ENCODE results near the gene HABP2. TPM values are rescaled to one million over a fixed set of nuclear protein-coding genes. Genes with fewer than 3 reads are reported as not detected.

HABP2 gene
- total RNA-seq, 1 donor from 2014 or later, result not detected

DNA sequence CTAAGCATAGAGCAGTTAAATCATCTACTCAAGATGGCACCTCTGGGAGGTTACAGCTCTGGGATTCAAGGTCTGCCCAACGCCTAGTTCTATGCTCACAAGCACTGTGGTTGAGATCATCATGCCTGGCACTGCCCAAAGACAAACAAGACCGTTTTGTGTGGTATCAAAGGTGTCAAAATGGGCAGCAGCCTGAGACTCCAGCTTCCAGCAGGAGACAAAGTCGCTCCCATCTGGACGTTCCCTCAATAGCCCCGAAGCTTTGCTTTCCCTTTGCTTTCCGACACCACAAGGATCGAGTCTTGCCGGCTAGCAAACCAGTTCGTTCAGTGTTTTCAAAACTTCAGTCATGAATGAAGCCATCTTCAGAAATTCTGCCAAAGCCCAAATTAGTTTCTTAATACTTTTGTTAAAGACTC, 5.1 kb downstream of the HABP2 start:
- Mint-ChIP-seq H3K27ac (ENCODE audit: unreplicated experiment) (no peak overlapping the region), H3K4me1 (ENCODE audit: low read depth) (peaks cover 2% of the 10 kb centered on the region), H3K4me3 (ENCODE audit: unreplicated experiment) (no peak overlapping the region), H3K36me3 (ENCODE audit: low read depth) (no peaks in the 10 kb centered on the region), H3K9me3 (ENCODE audit: low read depth) (no peaks in the 10 kb centered on the region), H3K27me3 (ENCODE audit: low read depth) (peaks cover 26% of the 10 kb centered on the region)
- no peak for TF ChIP-seq CTCF (IDR thresholded peaks at IDR 0.05)
- DNase-seq (ENCODE audit: low spot score), result no peak

DNA sequence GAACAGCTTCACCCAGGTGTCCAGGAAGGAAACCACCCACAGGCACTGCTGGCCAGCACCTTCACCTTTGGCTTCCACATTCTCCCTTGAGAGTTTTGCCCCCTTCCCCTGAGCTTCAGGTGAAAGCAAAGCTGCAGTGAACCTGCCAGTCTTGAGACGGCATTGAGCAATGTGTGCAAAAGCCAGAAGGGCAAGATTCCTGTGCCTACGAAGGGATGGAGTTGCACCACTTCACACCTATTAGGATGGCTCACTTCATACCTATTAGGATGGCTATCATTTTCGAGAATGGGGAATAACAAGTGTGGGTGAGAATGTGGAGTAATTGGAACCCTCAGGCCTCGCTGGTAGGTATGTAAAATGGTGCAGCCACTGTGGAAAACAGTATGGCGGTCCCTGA, 7.2 kb downstream of the HABP2 start:
- Mint-ChIP-seq H3K4me3 (ENCODE audit: unreplicated experiment) (no peak overlapping the region), H3K27ac (ENCODE audit: unreplicated experiment) (no peak overlapping the region), H3K27me3 (ENCODE audit: low read depth) (peaks cover 25% of the 10 kb centered on the region), H3K36me3 (ENCODE audit: low read depth) (no peaks in the 10 kb centered on the region), H3K4me1 (ENCODE audit: low read depth) (peaks cover 6% of the 10 kb centered on the region), H3K9me3 (ENCODE audit: low read depth) (no peaks in the 10 kb centered on the region)
- no peak for DNase-seq (ENCODE audit: low spot score)
- no peak for TF ChIP-seq CTCF (IDR thresholded peaks at IDR 0.05)

GRCh38 chr10:113561214-113561613, 8.4 kb downstream of the HABP2 start:
- no peaks in the 10 kb centered on the region for H3K36me3 Mint-ChIP-seq (ENCODE audit: low read depth)
- TF ChIP-seq CTCF (IDR thresholded peaks at IDR 0.05), result no peak
- H3K27me3 Mint-ChIP-seq (ENCODE audit: low read depth), result peaks cover 25% of the 10 kb centered on the region
- H3K4me3 Mint-ChIP-seq (ENCODE audit: unreplicated experiment), result no peak overlapping the region
- H3K27ac Mint-ChIP-seq (ENCODE audit: unreplicated experiment), result no peak overlapping the region
- no peak for DNase-seq (ENCODE audit: low spot score)
- peaks cover 6% of the 10 kb centered on the region for H3K4me1 Mint-ChIP-seq (ENCODE audit: low read depth)
- H3K9me3 Mint-ChIP-seq (ENCODE audit: low read depth), result no peaks in the 10 kb centered on the region

DNA sequence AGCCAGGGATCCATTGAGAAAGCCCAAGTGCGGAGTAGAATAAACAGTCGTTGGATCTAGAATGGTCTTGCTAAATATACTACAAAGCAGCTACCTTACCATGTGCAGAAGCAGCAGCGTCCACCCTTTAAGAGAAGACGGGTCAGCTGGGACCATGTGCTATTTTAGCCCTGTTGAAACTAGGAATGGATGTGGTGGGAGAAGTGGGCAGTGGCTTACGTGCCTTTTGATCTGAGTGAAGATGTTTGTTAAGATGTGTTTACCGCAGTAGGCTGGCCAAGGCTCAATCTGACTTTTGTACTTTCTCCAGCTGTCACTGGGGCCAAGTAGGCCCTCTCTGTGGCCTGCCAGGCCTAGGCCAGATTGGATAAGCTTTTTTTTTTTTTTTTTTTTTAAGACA, 9.2 kb downstream of the HABP2 start:
- Mint-ChIP-seq H3K4me3 (ENCODE audit: unreplicated experiment) (no peak overlapping the region), H3K27me3 (ENCODE audit: low read depth) (peaks cover 24% of the 10 kb centered on the region), H3K9me3 (ENCODE audit: low read depth) (no peaks in the 10 kb centered on the region), H3K36me3 (ENCODE audit: low read depth) (no peaks in the 10 kb centered on the region), H3K4me1 (ENCODE audit: low read depth) (peaks cover 6% of the 10 kb centered on the region), H3K27ac (ENCODE audit: unreplicated experiment) (no peak overlapping the region)
- TF ChIP-seq CTCF (IDR thresholded peaks at IDR 0.05), result no peak
- no peak for DNase-seq (ENCODE audit: low spot score)

- H3K27me3 Mint-ChIP-seq (ENCODE audit: low read depth), result peaks cover 20% of the 10 kb centered on the region
- H3K9me3 Mint-ChIP-seq (ENCODE audit: low read depth), result no peaks in the 10 kb centered on the region
- H3K27ac Mint-ChIP-seq (ENCODE audit: unreplicated experiment), result no peak overlapping the region
- peaks cover 6% of the 10 kb centered on the region for H3K4me1 Mint-ChIP-seq (ENCODE audit: low read depth)
- no peak for DNase-seq (ENCODE audit: low spot score)
- TF ChIP-seq CTCF (IDR thresholded peaks at IDR 0.05), result no peak
- H3K36me3 Mint-ChIP-seq (ENCODE audit: low read depth), result no peaks in the 10 kb centered on the region
- no peak overlapping the region for H3K4me3 Mint-ChIP-seq (ENCODE audit: unreplicated experiment)
Observed at GRCh38 chr10:113562704-113563103, 9.9 kb downstream of the HABP2 start.
